Cerebellar nuclear complex (tissue), 1 donor: ENCODE results near the gene KIAA0825.

Source experiments
- DNase-seq, 2 experiments: peaks; one replicate each; lab custom pipeline; 2025; lab: John Stamatoyannopoulos, UW

KIAA0825 gene

GRCh38 chr5:94313188-94313587 lies 305.2 kb downstream of the KIAA0825 start:
- DNase-seq = no peak

DNA sequence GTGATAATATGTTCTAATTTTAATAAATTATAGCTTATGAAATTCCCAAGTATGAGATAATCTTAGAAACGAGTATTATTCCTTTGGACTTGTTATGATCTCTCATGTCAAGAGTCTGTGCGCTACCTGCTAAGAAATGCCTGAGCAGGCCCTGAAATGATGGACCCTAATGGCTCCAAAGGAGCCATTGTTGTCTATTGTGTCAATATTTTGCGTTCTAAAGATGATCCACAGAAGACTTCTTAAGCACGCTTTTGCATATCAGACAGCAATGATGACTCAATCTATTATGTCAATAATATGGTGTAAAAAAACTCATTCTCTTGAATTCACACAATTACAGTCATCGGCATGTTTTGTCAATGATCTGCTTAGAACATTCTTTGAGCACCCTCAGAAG lies 306.1 kb downstream of the KIAA0825 start:
- no peak for DNase-seq

GRCh38 chr5:94310833-94311232 lies 307.6 kb downstream of the KIAA0825 start:
- no peak for DNase-seq

GRCh38 chr5:94309141-94309540 lies 309.3 kb downstream of the KIAA0825 start:
- DNase-seq = no peak

DNA sequence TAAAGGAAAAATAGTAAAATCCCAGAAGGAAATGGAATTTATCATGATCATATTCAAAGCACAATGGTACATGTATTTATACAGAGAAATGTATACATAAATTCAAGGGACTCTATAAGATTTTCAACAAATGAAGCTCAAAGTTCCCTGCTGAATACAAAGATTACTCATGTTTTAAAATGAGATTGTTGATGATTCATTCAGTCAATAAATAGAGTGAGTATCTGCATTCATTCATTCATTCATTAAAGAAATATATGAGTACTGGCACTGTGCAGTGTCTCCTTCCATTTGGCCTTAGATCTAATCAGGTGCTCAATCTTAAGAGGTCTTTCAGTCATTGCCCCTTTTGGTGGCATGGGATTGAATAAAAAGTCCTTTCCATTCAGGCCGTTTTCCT lies 310.0 kb downstream of the KIAA0825 start:
- DNase-seq = no peak

DNA sequence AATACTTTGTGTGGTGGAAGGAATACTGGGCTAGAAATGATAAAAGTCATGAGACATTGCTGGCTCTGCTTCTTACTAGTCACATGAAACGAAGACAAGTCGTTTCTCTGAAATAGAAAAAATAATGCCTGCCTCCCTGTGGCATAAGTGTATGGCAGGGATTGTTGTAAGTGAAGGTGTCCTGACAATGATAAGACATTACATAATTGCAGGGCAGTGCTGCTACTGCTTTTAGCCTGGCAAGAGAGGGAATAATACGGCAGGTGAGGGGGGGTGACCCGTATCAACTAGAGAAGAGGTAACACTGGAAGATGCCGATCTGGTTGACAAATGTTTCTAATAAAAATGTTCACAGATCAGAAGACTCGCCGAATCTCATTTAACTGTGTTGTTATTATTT lies 314.3 kb downstream of the KIAA0825 start:
- DNase-seq = no peak

DNA sequence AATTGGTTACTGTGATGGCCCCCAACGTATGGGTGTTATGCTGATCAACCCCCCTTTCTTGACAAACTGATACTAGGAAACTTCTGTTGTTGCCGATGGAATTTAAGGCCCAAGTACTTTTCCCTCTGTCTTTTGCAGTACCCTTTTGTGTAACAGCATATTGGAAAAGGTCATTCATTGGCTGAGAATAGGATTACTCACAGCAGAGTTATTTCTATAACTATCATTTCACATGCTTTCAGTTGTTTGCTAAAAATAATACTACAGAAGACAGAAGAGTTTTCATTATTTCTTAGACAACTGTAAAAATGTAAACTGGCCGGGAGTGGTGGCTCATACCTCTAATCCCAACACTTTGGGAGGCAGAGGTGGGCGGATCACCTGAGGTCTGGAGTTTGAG lies 329.5 kb downstream of the KIAA0825 start:
- DNase-seq = no peak

DNA sequence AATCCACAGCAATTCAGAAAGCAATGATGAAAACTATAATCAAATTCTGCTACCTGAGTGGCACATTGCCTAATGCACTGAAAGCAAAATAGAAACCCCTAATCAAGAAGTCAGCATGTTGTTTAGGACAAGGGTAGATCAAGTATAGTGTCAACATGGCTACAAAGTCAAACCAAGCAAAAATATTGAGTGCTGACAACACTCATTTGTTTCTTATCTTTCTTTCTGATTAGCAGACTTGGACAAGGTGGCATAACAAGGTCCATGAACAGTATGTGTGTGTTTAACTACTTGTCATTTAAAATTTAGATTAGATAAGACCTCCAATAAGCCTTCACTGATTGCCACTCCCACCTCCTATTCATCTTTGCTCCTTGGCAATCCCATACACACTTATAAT lies 332.4 kb downstream of the KIAA0825 start:
- no peak for DNase-seq

GRCh38 chr5:94283093-94283492 lies 335.3 kb downstream of the KIAA0825 start:
- DNase-seq = no peak

GRCh38 chr5:94281236-94281801 lies 337.1 kb downstream of the KIAA0825 start:
- no peak for DNase-seq

DNA sequence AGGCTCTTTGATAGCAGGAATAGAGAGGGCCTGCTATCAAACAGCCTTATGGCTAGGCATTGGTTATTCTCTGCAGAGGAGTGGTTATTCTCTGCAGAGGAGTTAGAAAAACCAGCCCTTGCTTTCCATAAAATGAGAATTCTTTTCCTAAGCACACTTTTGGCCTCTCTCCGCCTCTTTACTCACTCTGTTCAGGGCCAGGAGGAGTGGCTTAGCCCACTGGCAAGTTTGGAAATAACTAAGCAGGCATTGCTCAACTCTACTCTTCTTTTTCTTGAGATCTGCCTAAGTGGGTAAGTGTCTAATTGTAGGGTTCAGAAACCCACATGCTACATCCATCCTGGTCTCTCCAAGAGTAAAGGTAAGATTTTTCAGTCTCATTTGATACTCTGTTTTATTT lies 341.7 kb downstream of the KIAA0825 start:
- DNase-seq = no peak

- DNase-seq = no peak
Observed at GRCh38 chr5:94276048-94276447, 342.4 kb downstream of the KIAA0825 start.

DNA sequence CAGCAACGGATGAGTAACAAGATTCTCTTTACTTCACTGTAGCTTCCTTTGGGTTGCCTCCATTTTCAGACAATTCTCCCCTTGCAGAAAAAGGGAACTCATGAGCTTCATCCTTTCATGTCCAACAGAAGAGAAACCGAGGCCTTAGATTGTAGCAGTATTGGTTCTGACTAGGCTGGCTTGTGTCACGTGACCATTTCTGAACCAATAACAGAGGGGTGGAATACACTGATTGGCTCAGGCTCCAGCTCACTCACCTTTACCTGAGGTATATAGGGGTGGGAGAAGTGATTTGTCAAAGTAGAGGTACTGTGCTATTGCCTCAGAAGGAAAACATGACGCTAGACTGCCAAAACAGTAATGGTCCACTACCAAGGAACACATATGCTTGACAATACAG lies 343.7 kb downstream of the KIAA0825 start:
- no peak for DNase-seq

GRCh38 chr5:94268226-94268625 lies 350.2 kb downstream of the KIAA0825 start:
- no peak for DNase-seq

DNA sequence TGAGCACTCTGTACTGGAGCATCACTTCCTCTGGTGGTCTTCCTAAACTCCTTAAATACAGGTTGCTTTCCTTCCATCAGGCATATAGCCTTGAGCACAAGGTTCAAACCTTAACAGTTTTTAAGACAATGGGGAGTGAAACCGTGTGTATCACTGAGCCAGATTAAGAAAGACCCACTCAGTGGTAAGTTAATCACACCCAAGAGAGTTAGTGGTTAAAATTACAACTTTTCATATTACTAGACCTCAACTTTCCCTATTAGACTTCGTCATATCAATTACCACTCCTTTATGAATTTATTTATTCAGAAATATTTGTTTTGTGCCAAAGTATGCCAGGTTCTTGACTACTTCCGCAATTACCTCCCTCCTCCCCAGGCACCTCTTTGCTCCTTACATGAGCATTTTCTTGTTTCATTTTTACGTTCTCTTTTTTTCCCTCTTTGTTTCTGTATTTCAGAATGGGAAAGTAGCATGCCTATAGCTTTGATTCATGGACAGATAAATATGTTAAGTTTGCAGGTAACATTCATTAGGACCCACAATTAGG lies 351.0 kb downstream of the KIAA0825 start:
- no peak for DNase-seq

DNA sequence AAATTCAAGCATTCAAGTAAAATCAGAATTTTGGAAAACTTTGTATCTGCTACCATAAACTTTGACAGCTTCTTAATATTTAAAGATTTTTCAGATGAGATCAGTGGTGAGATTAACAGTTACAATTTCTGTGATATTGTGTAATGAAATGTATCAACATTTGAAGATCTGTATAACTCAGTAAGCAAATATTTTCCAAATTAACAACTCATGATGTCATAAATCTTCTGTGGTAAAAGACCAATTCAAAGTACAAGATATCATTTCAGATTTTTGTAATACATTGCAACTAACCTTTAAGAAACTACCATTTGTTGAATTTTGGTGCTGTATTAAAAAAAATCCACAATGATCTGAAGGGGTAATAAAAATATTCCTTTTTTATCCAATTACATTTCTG lies 352.2 kb downstream of the KIAA0825 start:
- DNase-seq = no peak

DNA sequence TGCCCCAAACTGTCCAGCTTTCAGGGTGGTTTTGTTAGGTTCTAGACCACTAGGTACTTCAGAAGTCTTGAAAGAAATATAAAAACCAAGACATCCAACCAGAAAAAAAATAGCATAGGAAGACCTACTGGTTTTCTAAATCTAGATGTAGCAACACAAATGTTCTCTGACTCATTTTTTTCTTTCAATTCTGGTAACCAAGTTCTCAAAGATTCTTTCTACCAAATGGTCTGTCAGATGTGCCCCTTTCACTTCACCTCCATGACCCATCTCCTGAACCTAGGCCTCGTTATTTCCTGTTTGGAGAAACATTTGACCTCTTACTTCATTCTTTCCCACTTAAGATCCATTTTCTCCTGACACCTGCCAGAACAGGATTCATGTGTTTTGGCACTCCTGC lies 355.3 kb downstream of the KIAA0825 start:
- DNase-seq = no peak

- DNase-seq = no peak
Observed at GRCh38 chr5:94260096-94260495, 358.3 kb downstream of the KIAA0825 start.

- no peak for DNase-seq
Observed at GRCh38 chr5:94254214-94254613, 364.2 kb downstream of the KIAA0825 start.

DNA sequence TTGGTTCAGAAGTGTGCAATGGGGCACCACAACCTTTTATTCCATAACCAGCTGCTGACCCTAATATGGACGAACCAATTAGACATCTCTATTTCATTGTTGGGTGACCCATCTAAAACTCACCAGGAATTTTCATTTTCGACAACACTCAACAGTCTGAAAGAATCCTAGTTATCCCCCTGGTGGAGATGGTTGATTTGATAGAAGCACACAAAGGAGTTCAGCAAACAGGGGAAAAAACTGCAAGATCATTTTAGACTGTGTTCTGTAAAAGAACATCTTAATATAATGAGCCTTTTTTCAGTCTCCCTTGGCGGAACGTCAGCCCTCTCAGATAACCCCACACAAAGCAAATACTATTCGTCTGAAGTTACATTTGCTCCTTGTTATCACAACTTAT lies 367.4 kb downstream of the KIAA0825 start:
- no peak for DNase-seq

GRCh38 chr5:94249430-94249829 lies 369.0 kb downstream of the KIAA0825 start:
- DNase-seq = no peak

DNA sequence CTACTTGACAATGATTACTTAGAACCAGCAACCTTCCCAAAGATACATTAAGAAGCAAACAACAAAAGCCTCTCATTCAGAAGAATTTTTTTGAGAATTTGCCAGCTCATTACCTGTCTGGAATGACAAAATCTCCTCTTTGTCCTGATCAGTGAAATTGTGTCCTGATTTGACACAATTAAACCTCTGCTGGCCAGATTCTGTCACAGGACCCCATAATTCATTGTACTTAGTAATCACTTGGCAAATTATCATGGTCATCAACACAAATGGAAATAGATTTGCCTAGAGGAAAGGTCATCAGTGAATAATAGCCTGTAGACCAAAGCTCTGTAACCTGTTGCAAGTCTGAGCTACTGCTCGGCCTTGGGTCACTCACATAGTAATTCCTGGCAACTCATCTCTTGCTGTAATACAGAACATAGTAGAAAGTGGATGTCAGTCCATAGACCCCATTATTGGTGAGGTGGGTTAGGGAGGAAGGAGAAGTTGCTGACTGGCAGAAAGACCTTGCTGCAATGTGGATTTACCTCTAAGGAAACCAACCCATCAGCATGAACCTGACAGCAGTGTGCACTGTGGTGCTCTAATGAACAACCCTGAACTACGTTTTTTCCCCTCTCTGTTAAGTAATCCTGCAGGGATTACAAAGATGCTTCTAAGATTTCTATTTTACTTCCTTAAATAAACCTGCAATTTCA lies 370.1 kb downstream of the KIAA0825 start:
- DNase-seq = no peak

DNA sequence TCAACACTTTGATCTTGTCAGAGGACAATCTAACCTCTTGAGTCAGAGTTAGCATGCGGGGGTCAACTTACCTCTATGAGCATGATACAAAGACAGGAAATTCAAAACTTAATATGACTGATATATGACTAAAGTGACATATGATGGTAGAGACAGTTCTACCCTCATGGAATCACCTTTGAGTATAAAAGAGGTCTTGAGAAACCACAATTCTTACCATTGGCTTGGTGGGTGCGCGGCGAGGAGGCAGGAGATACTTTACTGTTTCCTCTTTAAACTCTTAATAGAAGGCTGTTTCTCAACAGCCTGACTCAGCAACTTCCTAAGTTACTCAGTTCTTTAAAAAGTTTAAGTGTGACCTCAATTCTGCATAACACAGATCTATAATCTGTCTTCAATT lies 372.8 kb downstream of the KIAA0825 start:
- DNase-seq = no peak

- DNase-seq = no peak
Observed at GRCh38 chr5:94244921-94245320, 373.5 kb downstream of the KIAA0825 start.
